Tongue (tissue), 2 donors: ENCODE data around the gene DCLRE1A. TPM values are rescaled to one million over a fixed set of nuclear protein-coding genes. Genes with fewer than 3 reads are reported as not detected.

ENCODE experiments used
- DNase-seq: peaks from one replicate; pipeline ENCODE4 v3.0.0-alpha.2; 2015
- total RNA-seq: library from RNA; depleted of rRNA; stranded (reverse); fragments of >200 nt; gene quantifications from one replicate; pipeline ENCODE4 v1.2.3, GENCODE V29; 2014

Gene DCLRE1A
- total RNA-seq = 7.8 TPM

DNA sequence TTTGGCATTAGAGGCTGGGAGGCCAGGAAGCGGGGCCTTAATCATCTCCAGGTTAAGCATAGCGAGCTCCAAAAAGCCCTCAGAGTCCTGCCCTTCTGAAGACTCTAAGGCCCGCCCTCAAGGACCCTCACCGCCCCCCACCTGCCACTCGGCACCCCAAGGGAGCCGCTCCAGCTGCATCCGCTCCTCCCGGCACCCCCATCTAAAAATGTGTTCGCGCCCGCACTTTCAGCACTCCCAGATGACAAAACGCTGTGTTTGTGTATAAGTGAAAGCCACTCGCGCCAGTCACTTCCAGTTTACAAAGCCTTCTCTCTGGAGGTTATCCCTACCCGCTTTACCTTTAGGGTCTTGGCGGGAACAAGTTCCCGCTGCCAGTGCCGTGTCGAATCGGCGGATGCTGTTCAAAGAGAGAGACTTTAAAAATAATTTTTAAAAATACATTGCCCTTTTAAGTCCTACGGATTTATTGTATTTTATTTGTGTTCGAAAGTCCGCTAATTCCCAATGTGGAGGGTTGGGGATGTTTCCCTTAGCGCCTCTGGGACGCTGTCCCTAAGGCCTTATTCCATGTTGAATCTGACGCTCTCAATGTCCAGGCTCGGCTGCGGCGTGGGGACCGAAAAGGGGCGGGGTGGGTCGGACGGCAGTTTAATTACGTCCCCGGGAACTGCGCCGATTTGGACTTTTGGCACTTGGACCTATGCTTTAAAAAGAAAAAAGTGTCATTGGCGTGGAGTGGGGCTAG is at the start of gene DCLRE1A, which contains the start of gene NHLRC2:
DCLRE1A (minus strand) TSS at position 70 of the 748 bp plus-strand sequence. CDS start 900 bp downstream, outside the sequence.
NHLRC2 (plus strand) TSS at position 649 of the 748 bp plus-strand sequence. CDS start 212 bp downstream, outside the sequence.
- peak; percentile 90 for DNase-seq

DNA sequence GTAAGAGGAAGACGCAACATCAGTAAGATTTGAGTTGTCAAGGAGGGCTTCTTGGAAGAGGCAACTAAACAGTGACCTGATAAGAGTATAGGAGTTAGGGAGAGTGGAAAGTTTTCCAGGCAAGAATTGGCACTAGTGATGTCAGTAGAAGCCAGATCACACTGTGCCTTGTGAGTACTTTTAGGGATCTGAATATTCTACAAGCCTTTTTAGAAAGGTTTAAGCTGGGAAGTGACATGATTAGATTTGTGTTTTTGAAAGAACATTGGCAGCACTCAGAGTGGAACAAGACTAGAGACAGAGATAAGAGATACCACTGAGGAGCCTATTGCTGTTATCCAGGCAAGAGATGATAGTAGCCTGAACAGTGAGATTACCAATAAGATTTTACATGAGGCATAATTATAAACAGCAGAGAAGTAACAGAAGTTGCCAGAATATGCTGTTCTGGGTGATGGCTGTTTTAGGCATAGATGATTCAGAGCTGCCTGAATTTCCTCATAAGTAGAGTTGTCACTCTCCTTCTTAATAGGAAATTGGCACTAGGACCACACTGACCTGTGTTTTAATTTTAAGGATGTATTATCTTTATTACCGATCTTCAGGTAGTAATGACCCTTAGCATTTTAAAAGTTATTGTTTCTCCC is 46.2 kb upstream of the DCLRE1A start:
- DNase-seq = no peak

DNA sequence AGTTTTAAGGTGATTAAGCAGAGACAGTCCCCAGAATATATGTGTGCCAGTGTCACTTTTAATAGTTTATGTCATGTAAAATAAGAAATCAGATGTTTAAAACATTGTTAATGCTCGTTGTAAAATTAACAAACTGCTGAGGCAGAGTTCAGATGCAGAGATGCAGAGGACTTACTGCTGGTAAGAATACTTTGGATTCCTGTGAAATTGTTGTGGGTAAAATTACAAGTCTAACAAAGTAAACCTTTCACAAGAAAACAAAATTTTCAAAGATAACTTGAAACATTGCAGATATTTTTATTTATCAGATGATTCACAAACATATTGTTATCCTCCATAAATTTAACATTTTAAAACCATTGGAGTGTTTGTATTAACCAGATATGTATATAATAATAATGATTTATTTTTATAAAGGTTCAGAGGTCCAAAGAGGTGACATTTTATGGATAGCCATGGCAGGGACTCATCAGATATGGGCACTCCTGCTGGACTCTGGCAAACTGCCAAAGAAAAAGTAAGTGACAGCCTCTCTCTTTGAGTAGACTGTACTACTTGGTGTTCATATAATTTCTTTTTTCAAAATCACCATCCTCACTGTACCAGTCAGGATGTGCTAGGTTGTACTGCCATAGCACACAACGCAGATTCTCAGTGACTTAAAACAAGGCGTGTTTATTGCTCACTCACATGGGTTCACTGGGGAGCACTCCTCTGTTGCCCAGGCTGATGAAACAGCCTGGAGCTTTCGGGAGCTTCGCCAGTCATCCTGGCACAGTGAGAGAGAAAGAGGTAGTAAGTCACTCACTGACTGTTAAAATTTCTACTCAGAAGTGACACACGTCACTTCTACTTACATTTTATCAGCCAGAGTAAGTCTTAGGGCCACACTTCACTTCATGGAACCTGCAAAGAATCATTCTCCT is 44.1 kb upstream of the DCLRE1A start:
- peak; percentile 4 for DNase-seq

DNA sequence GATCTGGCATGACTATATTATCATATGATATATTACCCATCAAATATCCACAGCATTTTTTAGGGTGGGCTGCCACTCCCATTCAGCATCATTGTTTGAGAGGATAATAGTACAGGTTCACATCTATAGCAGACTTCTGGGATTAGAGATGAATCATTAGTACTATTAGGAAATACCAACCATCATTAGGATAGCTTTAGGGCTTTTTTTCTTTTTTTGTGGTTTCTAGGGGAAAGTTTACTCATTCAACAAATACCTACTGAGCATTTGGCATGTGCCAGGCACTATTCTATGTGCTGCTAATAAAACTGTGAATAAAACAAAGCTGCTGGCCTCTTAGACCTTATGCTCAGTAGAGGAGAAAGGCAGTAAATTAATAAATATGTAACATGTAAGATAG is 41.1 kb upstream of the DCLRE1A start:
- DNase-seq = no peak

DNA sequence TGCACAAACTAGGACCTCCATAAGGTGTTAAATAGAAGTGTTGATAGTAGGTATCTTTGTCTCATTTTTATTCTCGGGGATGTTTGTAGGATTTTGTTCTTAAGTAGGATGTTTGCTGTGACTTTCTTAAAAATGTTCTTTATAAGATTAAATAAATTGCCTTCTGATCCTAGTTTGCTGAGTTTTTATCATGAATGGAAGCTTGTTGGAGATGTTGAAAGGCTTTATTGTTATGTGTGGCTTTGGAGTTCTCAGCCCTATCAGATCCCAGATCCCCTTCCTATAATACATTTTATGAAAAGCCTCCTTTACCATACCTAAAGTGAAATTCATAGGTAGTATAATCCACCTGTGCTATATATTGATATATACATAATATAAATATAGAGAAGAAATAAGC is 40.7 kb upstream of the DCLRE1A start:
- DNase-seq = no peak

DNA sequence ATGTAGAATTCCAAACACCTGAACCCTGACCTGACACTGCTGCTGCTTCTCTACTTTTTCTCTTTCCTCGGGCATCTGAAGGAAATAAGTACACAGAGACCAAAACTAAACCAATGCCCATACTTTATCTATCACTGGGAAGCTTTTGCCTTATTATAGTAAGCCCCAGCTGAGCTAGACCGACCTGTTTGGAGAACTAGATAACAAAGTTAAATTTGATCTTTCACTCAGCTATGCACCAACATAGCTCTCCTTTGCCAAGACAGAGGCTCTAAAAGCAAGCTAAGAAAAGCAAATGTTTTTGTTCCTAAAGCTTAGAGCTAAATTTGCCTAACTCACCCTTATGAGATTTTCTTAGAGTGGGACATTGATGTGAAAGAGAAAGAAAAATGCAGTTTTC is 39.7 kb upstream of the DCLRE1A start:
- no peak for DNase-seq

DNA sequence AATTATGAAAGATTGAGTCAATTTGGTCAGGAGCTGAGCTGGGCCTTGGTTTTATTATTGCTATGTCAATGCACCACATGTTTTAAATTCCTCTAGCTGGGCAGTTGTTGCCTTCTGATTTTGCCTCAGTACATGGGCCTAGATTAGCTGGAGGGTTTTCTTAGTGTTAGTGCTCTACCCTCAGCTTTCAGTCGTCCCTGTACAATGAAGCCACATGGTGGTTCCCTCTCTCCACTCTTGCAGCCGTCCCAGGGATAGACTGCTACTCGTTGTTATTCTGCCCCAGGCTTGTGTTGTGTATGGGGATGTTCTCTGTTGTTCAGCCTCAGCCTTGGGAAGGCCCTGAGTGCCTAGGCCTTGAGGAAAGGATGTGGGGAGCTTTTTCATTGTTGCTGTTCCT is 37.6 kb upstream of the DCLRE1A start:
- peak; percentile 1 for DNase-seq

DNA sequence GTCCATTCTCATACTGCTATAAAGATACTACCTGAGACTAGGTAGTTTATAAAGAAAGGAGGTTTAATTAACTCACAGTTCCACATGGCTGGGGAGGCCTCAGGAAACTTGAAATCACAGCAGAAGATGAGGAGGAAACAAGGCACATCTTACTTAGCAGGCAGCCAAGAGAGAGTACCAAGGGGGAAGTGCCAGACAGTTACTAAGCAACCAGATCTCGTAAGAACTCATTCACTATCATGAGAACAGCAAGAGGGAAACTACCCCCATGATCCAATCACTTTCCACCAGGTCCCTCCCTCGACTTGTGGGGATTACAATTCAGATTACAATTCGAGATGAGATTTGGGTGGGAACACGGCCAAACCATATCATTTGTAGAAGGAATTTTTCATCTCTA is 36.9 kb upstream of the DCLRE1A start:
- DNase-seq = no peak

DNA sequence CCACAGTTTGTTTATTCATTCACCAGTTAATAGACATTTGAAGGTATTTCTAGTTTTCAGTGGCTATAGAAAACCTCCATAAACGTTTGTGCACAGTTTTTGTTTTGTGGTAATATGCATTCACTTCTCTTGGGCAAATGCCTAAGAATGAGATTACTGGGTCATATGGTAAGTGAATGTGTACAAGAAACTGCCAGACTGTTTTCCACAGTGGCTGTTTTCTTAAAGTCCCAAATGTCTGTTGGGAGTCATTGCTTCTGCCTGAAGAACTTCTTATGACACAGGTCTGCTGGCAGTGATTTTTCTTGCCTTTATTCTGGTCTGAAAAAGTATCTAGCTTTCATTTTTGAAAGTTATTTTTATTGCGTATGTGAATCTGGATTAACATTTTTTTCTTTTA is 36.0 kb upstream of the DCLRE1A start:
- no peak for DNase-seq

DNA sequence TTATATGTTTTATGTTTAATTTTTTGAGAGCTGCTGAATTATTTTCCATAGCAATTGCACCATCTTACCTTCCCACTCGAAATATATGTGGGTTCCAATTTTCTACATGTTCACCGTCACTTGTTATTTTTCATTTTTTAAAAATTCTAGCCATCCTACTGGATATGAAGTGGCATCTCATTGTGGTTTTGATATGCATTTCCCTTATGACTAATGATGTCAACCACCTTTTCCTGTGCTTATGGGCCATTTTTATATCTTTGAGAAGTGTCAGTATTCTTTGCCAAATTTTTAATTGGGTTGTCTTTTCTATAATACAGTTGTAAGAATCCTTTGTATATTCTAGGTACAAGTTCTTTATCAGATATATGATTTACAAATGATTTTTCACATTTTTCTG is 28.4 kb upstream of the DCLRE1A start:
- no peak for DNase-seq

DNA sequence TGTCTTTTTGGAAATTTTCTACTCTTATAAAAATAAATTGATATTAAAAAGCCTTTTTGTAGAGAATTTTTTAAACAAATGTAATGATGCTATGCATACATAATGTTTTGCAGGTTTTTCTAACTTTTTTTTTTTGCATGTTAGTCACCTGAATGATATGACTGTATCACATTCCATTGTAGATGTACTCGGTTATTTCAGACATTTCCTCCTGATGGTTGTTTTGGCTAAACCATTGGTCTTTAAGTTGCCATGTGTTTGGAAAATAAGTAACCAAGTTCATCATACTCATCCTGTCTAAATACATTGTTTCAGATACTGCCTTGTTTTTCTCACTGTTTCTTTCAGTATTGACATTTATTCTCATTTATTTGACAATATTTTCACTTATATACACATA is 26.4 kb upstream of the DCLRE1A start:
- no peak for DNase-seq

DNA sequence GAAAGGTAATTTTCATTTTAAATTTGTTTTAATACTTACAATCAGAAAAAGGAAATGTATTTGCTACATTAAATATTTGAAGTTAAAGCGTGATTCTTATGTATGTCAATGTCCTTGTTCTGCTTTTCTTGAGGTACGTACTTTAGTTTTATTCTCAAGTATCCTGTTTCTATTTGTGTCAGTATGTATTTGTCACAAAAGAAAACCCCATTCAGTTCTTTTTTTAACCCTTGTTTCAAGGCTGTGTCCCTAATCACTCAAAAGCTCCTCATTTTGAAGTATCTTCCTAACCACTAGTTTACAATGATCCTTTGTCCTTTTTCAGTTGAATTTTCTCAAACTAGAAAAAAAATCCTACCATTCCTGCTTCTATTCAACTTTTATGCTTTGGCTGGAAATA is 25.8 kb upstream of the DCLRE1A start:
- DNase-seq = no peak

DNA sequence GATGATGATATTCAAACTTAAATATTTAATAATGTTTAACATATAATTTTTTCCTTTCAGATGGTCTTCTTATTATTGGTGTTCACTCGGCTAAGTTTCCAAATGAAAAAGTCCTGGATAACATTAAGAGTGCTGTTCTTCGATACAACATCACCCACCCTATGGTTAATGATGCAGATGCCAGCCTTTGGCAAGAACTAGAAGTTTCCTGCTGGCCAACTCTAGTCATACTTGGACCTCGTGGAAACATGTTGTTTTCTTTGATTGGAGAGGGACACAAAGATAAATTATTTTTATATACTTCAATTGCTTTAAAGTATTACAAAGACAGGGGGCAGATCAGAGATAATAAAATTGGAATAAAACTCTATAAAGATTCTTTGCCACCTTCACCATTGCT is 22.6 kb upstream of the DCLRE1A start:
- DNase-seq = no peak

DNA sequence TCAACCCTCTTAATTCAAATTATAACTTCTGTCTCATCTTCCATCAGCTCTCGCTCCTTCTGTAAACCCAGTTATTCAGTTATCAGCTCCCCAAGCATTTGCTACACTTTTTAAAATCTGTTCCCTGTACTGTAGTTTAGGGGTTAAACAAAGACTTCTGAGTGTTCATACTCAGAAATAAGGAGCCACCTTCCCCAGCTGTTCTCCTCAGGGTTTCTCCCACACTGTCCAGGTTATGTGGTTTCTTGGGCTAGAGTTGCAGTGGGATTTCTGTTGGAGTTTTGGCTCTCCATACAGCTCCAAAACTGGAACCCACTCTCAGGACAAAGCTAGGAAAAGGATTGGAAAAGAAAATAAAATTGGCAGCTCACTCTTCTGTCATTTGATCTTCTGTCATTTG is 21.3 kb upstream of the DCLRE1A start:
- no peak for DNase-seq

DNA sequence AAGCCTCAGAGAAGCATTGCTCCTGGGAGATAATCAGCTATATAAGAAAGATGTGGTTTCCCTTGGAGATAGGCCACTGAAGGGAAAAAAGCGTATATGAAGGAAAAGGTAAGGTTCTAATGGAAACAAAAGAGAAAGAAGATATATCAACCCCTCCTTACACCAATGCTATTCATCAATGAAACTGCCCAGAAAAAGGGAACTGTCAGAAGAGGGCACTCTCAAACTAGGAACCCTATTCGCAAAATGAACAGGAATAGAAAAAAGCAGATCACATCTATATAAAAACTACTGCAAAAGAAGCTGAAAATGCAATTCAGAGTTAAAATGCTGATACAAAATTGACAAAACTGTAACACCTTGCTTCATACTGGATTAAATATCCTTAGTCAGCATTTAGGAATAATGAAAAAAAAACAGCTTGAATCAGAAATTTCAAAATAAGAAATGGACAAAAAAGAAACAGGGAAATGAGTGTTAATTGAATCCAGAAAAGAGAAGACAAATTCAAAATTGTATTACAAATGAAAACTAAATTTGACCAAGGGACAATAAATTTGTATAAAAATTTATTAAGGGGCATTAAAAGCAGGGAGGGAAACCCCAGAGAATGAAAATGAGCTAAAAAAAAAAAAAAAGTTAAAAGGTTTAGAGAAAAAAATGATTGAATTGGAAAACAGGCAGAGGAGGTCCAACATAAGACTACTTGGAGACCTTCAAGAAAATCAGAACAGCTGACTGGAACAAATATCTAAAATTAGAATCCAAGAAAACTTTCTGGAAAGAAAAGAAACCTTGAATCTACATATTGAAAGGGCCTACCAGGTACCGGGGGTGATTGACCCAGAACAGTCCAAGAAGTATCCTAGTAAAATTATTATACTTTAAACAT is 18.5 kb upstream of the DCLRE1A start:
- DNase-seq = no peak

DNA sequence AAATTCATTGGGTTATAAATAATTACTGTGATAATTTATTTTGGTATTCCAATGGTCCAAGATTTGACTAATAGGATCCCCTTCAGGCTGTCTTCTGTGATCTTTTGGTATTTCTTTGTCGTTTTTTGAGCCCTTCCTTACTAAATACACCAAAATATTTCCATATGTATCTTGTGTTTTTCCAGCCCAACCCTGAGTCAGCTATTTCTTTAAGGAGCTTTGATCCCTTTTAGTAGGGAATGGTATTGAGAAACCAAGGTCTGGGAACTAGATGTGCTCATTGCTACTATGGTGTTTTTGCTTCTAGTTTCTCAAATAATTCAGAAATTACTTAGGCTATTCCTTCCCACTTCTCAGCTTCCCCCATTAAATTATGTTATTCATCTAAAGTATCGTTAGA is 15.9 kb upstream of the DCLRE1A start:
- no peak for DNase-seq

DNA sequence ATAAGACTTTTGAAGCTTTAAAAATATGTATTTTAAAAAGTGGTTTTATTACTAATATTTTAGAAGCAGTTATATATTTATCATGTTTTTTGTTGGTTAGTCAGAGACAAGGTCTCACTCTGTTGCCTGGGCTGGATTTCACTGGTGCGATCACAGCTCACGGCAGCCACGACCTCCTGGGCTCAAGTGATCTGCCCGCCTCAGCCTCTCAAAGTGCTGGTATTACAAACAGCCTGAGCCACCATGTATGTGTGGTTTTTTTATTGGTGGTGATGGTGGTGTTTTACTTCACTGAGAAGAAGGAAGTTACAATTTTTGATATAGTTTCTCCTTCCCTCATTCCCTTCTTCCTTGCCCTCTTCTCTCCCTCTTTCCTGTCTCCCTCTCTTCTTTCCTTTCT is 14.0 kb upstream of the DCLRE1A start:
- DNase-seq = no peak

DNA sequence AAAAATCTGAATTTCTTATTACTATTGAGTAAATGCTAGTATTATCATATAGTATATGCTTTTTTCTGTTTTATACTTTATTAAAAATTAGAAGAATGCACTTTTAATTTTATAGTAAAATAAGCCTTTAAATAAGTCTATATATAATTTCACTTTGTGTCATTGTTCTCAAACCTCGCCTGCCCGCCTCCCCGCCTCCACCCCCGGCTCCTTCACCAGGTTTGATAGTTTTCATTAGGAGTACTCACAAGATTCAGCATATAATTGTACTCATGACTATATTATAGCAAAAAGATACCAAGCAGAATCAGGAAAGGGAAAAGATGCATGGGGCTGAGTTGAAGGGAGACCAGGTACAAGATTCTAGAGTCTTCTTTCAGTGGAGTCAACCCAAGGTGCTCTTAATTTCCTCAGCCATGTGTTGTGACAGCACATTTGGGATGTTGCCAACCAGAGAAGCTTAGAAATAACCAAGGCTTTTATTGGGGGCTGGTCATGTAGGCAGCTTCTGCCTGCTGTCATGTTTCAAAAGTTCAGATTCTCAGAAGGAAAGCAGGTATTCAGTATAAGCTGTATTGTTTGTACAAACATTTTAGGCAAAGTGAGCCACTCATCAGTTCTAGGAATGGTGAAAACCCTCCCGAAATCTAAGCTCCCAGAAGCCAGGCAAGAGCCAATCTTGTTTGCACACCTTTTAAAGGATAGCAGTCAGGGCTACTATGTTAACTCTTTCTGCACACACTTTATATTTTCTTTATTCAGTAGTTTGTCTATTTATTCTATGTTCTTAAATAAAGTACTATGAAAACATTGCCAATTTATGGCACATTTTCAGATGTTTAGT is 12.9 kb upstream of the DCLRE1A start:
- peak; percentile 7 for DNase-seq

DNA sequence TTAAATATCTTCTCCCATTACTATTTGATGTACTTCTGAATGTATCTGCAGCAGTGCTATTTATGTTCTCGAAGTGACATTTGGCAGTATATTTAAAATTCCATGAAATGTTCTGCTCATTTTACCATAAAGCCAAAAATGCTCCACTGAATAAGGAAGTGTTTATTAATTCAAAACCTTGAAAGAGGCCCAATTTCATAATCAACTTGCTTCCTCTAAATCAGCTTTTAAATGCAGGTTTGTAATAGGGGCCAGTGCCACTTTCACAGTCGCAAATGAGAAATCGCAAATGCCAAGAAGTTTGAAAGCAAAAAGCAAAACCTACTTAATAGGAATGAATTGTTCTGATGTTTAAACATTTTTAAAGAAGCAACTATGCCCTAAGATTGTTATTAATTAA is 12.0 kb upstream of the DCLRE1A start:
- no peak for DNase-seq

DNA sequence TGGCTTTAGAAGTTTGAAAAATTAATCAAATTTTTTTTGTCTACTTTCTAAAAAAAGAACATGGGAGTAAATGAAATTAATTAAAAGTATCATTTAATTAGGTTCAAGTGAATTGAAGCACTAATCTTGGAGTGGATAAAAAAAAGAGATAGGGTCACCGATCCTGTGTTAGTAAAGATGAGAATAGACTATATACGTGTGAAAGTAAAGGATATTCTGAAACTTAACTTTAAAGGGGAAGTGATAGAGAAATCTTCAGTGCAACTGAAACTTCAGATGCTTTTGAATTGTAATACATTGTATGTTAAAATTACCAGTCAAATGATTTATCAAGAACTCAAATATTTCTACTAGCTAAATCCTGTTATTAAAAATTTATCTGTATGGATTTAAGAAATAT is 5.4 kb upstream of the DCLRE1A start:
- no peak for DNase-seq

DNA sequence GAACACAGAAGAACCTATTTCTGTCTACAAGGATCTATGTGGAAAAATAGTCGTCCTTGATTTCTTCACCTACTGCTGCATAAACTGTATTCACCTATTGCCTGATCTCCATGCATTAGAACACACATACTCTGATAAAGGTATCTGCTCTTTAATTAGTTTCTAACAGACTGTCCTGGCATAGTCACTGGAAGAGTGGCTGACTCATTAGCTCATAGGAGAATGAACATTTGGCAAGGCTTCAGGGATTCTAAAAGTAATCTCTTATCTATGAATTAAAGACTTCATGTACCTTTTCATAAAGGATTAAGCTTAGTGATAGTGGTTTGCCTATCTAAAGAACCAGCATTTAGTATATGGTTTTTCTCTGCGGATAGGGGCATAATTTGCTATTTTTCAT is 4.7 kb upstream of the DCLRE1A start:
- no peak for DNase-seq
